K562 (cell line): Measurements from ENCODE around the gene TMEM86B. TPM values are rescaled to one million over a fixed set of nuclear protein-coding genes. Genes with fewer than 3 reads are reported as not detected.

Experiments used
- C11orf30 ChIP-seq: fragments of 450-650 bp; IDR thresholded peaks from 2 replicates; pipeline ENCODE4 v1.6.1; 2016; ENCODE audit warnings: low read depth, mild to moderate bottlenecking
- EP400 ChIP-seq: fragments of 450-650 bp; IDR thresholded peaks from 2 replicates; pipeline ENCODE4 v1.6.1; 2017; ENCODE audit warnings: antibody characterized with exemption, mild to moderate bottlenecking, moderate library complexity
- GTF2B ChIP-seq: IDR thresholded peaks from 2 replicates; pipeline ENCODE4 v1.6.1; 2011; ENCODE audit not compliant: insufficient read length; ENCODE audit errors: extremely low read depth
- GTF2E2 ChIP-seq: fragments of 200-800 bp; sonication (Bioruptor generic); IDR thresholded peaks from 2 replicates; pipeline ENCODE4 v1.6.1; 2016; ENCODE audit warnings: missing genetic modification characterization, missing compliant biosample characterization
- HSF4 ChIP-seq: fragments of 250-450 bp; sonication (Bioruptor Pico); IDR thresholded peaks from 2 replicates; pipeline ENCODE4 v2.1.2; 2022; ENCODE audit warnings: mild to moderate bottlenecking, moderate library complexity, borderline replicate concordance
- IRF2 ChIP-seq: sonication (generic); formaldehyde crosslinking; IDR thresholded peaks from 2 replicates; pipeline ENCODE4 v1.8.1; 2022; ENCODE audit warnings: mild to moderate bottlenecking, missing genetic modification reagents
- NONO ChIP-seq, 2 experiments: fragments of 200-400 bp in 1 of 2; fragments of 450-650 bp in 1 of 2; formaldehyde crosslinking in 1 of 2; IDR thresholded peaks; 2 replicates each; pipeline ENCODE4 v1.6.1; 2017; ENCODE audit warnings: low read depth in 2 of 2, mild to moderate bottlenecking in 2 of 2, moderate library complexity in 2 of 2, low read length in 1 of 2
- STAT5B ChIP-seq: fragments of 250-450 bp; sonication (Bioruptor Pico); IDR thresholded peaks from 2 replicates; pipeline ENCODE4 v1.8.0; 2021; ENCODE audit warnings: mild to moderate bottlenecking, inconsistent platforms
- ZBTB17 ChIP-seq: fragments of 450-650 bp; formaldehyde crosslinking; IDR thresholded peaks from 2 replicates; pipeline ENCODE4 v1.4.0; 2020; ENCODE audit warnings: mild to moderate bottlenecking
- ZNF263 ChIP-seq: sonication (generic); formaldehyde crosslinking; IDR thresholded peaks from 2 replicates; pipeline ENCODE4 v1.8.0; 2022; ENCODE audit warnings: mild to moderate bottlenecking, missing genetic modification reagents, borderline replicate concordance
- ZNF318 ChIP-seq, 2 experiments: fragments of 450-650 bp; IDR thresholded peaks; 2 replicates each; pipeline ENCODE4 v1.6.1; 2016; ENCODE audit warnings: mild to moderate bottlenecking in 2 of 2, borderline replicate concordance in 1 of 2, low read depth in 1 of 2, moderate library complexity in 1 of 2
- polyA plus RNA-seq, 8 experiments: library from polyadenylated mRNA; depleted of rRNA in 4 of 8; stranded (reverse) in 5 of 8; unstranded in 3 of 8; fragments of >200 nt; fragmentation: Nextera tagmentation in 2 of 8; fragmentation: Illumina TruSeq in 1 of 8; extraction: Ambion mirVana in 2 of 8; extraction: Trizol in 1 of 8; gene quantifications; 2 replicates each; pipeline versions ENCODE4 v1.2.1 to v1.2.3, GENCODE V29; 2011 to 2014; ENCODE audit warnings: inconsistent platforms in 1 of 8, missing spikeins in 1 of 8
- total RNA-seq, 7 experiments: library from RNA; depleted of rRNA in 6 of 7; stranded (reverse); fragments of >200 nt in 6 of 7; fragmentation: Illumina TruSeq in 2 of 7; extraction: Trizol in 2 of 7; gene quantifications; 2 replicates each; pipeline versions ENCODE4 v1.2.1 to v1.2.3, GENCODE V29; 2011 to 2021; ENCODE audit warnings: low replicate concordance in 1 of 7
- TF ChIP-seq, protein P1 (sequence below): sonication (generic); formaldehyde crosslinking; IDR thresholded peaks from 2 replicates; pipeline ENCODE4 v1.8.1; 2022; ENCODE audit warnings: missing genetic modification reagents
- TF ChIP-seq, protein P2 (sequence below): fragments of 250-450 bp; sonication (Bioruptor Pico); IDR thresholded peaks from 2 replicates; pipeline ENCODE4 v1.6.1; 2021; ENCODE audit warnings: mild to moderate bottlenecking
- TF ChIP-seq, protein P3 (sequence below): fragments of 450-650 bp; conservative IDR thresholded peaks from 2 replicates; pipeline ENCODE4 v1.6.1; 2016; ENCODE audit warnings: missing genetic modification characterization, low read depth, mild to moderate bottlenecking, control low read depth, missing compliant biosample characterization

TMEM86B gene
- total and polyA plus RNA-seq, 9 of the 15 experiments (the other 6 are each of a cell fraction or from before 2014, with no cell fraction given): 0.28 to 7.9 (median 2.1) TPM

DNA sequence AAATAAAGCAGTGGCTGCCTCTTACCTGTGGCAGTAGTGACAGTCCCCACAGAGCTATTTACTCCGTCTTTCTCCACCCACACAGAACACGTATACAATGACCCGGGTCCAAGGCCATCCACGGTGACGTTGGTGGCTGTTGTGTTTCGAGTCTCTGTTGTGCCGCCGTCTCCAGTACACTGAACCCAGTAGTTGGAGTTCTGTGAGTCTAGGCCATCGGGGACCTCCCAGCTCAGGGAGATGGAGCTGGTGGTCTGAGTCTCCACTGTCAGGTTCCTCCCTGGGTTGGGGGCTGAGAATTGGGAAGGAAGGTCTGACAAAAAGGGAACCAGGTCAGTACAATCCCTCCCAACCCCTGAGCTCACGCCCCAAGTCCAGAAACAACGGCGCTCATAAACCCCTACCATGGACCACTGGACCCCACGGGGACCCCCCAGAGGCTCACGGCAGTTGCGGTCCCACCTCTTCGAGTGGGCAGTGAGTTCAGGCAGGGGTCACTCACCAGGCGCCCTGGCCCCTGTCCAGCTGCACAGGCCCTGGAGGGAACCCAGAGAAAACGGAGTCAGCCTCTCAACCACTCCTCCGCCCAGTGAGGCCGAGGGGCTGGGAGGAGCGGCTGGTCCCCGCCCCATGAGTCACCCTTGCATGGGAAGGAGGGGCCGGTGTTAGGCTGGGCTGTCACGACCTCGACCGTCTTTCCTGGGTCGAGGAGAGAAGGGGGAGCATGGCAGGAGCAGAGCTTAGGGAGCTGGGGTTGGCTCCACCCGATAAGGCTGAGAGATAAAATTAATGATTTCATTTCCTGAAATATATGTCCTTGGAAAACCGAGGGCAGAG lies 21.7 kb downstream of the TMEM86B start (continued):
- TF ChIP-seq, protein P1, sequence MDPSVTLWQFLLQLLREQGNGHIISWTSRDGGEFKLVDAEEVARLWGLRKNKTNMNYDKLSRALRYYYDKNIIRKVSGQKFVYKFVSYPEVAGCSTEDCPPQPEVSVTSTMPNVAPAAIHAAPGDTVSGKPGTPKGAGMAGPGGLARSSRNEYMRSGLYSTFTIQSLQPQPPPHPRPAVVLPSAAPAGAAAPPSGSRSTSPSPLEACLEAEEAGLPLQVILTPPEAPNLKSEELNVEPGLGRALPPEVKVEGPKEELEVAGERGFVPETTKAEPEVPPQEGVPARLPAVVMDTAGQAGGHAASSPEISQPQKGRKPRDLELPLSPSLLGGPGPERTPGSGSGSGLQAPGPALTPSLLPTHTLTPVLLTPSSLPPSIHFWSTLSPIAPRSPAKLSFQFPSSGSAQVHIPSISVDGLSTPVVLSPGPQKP (CRISPR knock-in tag): no peak
- TF ChIP-seq C11orf30 (no peak), NONO (IDR thresholded peaks at IDR 0.05; ENCODE audit: low read depth in 2 of 2, low read length in 1 of 2) (no peak), GTF2E2 (0 out of 2 replicates have a peak, but pooled peaks have one; percentile 26), HSF4 (CRISPR knock-in tag) (no peak), ZBTB17 (peak; percentile 88), ZNF263 (CRISPR knock-in tag) (peak; percentile 74), GTF2B (no peak), EP400 (peak; percentile 72), IRF2 (CRISPR knock-in tag) (no peak), STAT5B (no peak), ZNF318 (IDR thresholded peaks at IDR 0.05; ENCODE audit: borderline replicate concordance in 1 of 2, low read depth in 1 of 2) (no peak)
- TF ChIP-seq, protein P2, sequence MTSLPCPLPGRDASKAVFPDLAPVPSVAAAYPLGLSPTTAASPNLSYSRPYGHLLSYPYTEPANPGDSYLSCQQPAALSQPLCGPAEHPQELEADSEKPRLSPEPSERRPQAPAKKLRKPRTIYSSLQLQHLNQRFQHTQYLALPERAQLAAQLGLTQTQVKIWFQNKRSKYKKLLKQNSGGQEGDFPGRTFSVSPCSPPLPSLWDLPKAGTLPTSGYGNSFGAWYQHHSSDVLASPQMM (CRISPR knock-in tag): no peak
- TF ChIP-seq, protein P3, sequence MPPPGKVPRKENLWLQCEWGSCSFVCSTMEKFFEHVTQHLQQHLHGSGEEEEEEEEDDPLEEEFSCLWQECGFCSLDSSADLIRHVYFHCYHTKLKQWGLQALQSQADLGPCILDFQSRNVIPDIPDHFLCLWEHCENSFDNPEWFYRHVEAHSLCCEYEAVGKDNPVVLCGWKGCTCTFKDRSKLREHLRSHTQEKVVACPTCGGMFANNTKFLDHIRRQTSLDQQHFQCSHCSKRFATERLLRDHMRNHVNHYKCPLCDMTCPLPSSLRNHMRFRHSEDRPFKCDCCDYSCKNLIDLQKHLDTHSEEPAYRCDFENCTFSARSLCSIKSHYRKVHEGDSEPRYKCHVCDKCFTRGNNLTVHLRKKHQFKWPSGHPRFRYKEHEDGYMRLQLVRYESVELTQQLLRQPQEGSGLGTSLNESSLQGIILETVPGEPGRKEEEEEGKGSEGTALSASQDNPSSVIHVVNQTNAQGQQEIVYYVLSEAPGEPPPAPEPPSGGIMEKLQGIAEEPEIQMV (tag): no peak
